SKM-1 treated with dmso at 0.1 percent for 144 hours (cell line): ENCODE measurements around the gene VEZT.
"Not testable (repeated sequence)": the region's sequence is repeated elsewhere in the genome, so short reads cannot be mapped to it uniquely, and the experiment has no call there.

Experiments
- DNase-seq: peaks from one replicate; lab custom pipeline; 2025; ENCODE audit not compliant: unreplicated experiment; lab: John Stamatoyannopoulos, UW

Gene VEZT

GRCh38 chr12:95318071-95318545 is 100.5 kb downstream of the VEZT start:
- DNase-seq = no peak

- DNase-seq = no peak
Observed at GRCh38 chr12:95319694-95320331, 102.2 kb downstream of the VEZT start.

- no peak for DNase-seq
Observed at GRCh38 chr12:95321516-95322246, 104.1 kb downstream of the VEZT start.

GRCh38 chr12:95322326-95322725 is 104.7 kb downstream of the VEZT start:
- no peak for DNase-seq

GRCh38 chr12:95323212-95323611 is 105.6 kb downstream of the VEZT start:
- no peak for DNase-seq

- DNase-seq = not testable (repeated sequence)
Observed at GRCh38 chr12:95324246-95324645, 106.6 kb downstream of the VEZT start.

GRCh38 chr12:95325501-95325900 is 107.9 kb downstream of the VEZT start:
- no peak for DNase-seq

- DNase-seq = no peak
Observed at GRCh38 chr12:95326445-95326844, 108.8 kb downstream of the VEZT start.

- no peak for DNase-seq
Observed at GRCh38 chr12:95326855-95327254, 109.2 kb downstream of the VEZT start.

- no peak for DNase-seq
Observed at GRCh38 chr12:95328708-95329107, 111.1 kb downstream of the VEZT start.

GRCh38 chr12:95335948-95336347 is 118.3 kb downstream of the VEZT start:
- DNase-seq = no peak

- no peak for DNase-seq
Observed at GRCh38 chr12:95336387-95337067, 118.9 kb downstream of the VEZT start.

GRCh38 chr12:95337146-95337545 is 119.5 kb downstream of the VEZT start:
- DNase-seq = no peak

- no peak for DNase-seq
Observed at GRCh38 chr12:95339086-95339788, 121.6 kb downstream of the VEZT start.

- no peak for DNase-seq
Observed at GRCh38 chr12:95342008-95342407, 124.4 kb downstream of the VEZT start.

- no peak for DNase-seq
Observed at GRCh38 chr12:95343461-95344230, 126.0 kb downstream of the VEZT start.

- DNase-seq = no peak
Observed at GRCh38 chr12:95349291-95349690, 131.7 kb downstream of the VEZT start.

- DNase-seq = no peak
Observed at GRCh38 chr12:95351748-95352147, 134.1 kb downstream of the VEZT start.
